T-helper 2 cell treated with Interferon-gamma antibody and Interleukin-4, amounts not matched to agents 5 μg/mL and 100 μg/mL, for 36 hours (primary cell): ENCODE data around the gene GIT1.

Experiments
- DNase-seq: peaks from one replicate; pipeline ENCODE4 v3.0.0; 2021; ENCODE audit warnings: low spot score
- H3K27ac Mint-ChIP-seq: one replicate; pipeline ENCODE4 v1.8.0; 2021; ENCODE audit warnings: mild to moderate bottlenecking, mixed read lengths
- H3K27me3 Mint-ChIP-seq: one replicate; pipeline ENCODE4 v1.8.0; 2021; ENCODE audit warnings: low read depth, mixed read lengths
- H3K36me3 Mint-ChIP-seq: one replicate; pipeline ENCODE4 v1.8.0; 2021; ENCODE audit warnings: low read depth, mixed read lengths
- H3K4me1 Mint-ChIP-seq: one replicate; pipeline ENCODE4 v1.8.0; 2021; ENCODE audit warnings: low read depth, mixed read lengths
- H3K4me3 Mint-ChIP-seq: one replicate; pipeline ENCODE4 v1.8.0; 2022; ENCODE audit warnings: mild to moderate bottlenecking, moderate library complexity, mixed read lengths
- H3K9me3 Mint-ChIP-seq: one replicate; pipeline ENCODE4 v1.8.0; 2021; ENCODE audit warnings: mixed read lengths

The GIT1 gene

GRCh38 chr17:29544066-29544465 is 45.4 kb downstream of the GIT1 start:
- DNase-seq, result no peak
- no peak overlapping the region for H3K27ac Mint-ChIP-seq
- H3K4me1 Mint-ChIP-seq, result peaks cover 11% of the 10 kb centered on the region
- H3K4me3 Mint-ChIP-seq, result no peak overlapping the region
- peaks cover 23% of the 10 kb centered on the region for H3K36me3 Mint-ChIP-seq
- H3K9me3 Mint-ChIP-seq, result no peaks in the 10 kb centered on the region
- no peaks in the 10 kb centered on the region for H3K27me3 Mint-ChIP-seq

DNA sequence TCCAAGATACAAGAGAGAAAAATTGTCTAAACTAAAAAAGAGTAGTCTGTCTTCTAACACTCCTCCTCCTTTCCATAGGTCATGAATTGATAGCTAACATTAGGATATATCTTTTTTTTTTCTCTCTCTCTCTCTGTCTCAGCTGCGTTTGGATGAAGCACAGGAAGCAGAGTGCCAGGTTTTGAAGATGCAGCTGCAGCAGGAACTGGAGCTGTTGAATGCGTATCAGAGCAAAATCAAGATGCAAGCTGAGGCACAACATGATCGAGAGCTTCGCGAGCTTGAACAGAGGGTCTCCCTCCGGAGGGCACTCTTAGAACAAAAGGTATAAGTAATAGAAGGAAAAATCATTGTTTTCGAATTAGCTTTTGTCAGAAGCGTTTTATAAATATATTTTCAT is 55.5 kb downstream of the GIT1 start:
- Mint-ChIP-seq H3K27me3 (no peaks in the 10 kb centered on the region), H3K36me3 (peaks cover 35% of the 10 kb centered on the region), H3K4me1 (no peaks in the 10 kb centered on the region), H3K27ac (no peak overlapping the region), H3K4me3 (no peak overlapping the region), H3K9me3 (no peaks in the 10 kb centered on the region)
- no peak for DNase-seq

DNA sequence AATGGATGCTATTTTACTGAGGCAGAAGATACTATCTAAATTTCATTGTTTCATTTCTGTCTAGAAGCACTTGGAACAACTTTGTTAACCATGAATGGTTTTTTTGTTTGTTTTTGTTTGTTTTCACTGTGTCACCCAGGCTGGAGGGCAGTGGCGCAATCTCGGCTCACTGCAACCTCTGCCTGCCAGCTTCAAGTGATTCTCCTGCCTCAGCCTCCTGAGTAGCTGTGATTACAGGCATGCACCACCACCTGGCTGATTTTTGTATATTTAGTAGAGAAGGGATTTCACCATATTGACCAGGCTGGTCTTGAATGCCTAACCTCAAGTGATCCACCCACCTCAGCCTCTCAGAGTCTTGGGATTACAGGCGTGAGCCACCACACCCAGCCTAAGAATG is 63.1 kb downstream of the GIT1 start:
- no peaks in the 10 kb centered on the region for H3K27me3 Mint-ChIP-seq
- no peak overlapping the region for H3K27ac Mint-ChIP-seq
- no peaks in the 10 kb centered on the region for H3K9me3 Mint-ChIP-seq
- no peak for DNase-seq
- H3K36me3 Mint-ChIP-seq, result peaks cover 25% of the 10 kb centered on the region
- H3K4me1 Mint-ChIP-seq, result no peaks in the 10 kb centered on the region
- H3K4me3 Mint-ChIP-seq, result no peak overlapping the region

GRCh38 chr17:29524692-29525091 is 64.8 kb downstream of the GIT1 start:
- H3K27ac Mint-ChIP-seq, result no peak overlapping the region
- H3K4me1 Mint-ChIP-seq, result no peaks in the 10 kb centered on the region
- H3K36me3 Mint-ChIP-seq, result peaks cover 23% of the 10 kb centered on the region

More at GRCh38 chr17:29524692-29525091, 64.8 kb downstream of the GIT1 start:
- DNase-seq, result no peak
- no peaks in the 10 kb centered on the region for H3K27me3 Mint-ChIP-seq
- H3K9me3 Mint-ChIP-seq, result no peaks in the 10 kb centered on the region
- no peak overlapping the region for H3K4me3 Mint-ChIP-seq
